ENCODE results near the gene UNC79.

UNC79 gene

GRCh38 chr14:93538413-93538812 is 107.7 kb downstream of the UNC79 start:
- TF ChIP-seq CTCF (IDR thresholded peaks at IDR 0.05; ENCODE audit: borderline replicate concordance, control extremely low read depth, extremely low read depth, insufficient read depth, missing control alignments) = no peak
- DNase-seq (ENCODE audit: low spot score) = no peak
- in situ Hi-C loops (cut with MboI; ENCODE audit: low sequenced_read_pairs, unreplicated experiment) = no loop called here

DNA sequence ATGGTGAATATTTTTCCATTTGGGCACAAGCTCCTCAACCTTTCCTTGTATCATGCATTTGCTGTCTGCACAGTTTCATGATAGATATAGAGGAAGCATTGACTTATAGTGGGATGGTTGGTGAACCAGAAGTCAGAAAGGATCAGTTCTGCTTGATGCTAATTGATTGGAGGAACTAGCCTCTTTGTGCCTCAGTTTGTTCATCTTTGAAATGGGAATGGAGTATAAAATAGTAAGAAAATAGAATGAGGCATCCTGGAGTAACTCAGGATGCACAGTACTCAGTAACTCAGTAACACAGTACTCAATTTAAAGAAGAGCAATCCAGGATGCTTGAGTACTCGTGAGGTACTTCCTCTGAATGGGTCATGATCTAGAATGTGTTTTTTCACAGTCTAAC is 109.5 kb downstream of the UNC79 start:
- TF ChIP-seq CTCF (IDR thresholded peaks at IDR 0.05; ENCODE audit: borderline replicate concordance, control extremely low read depth, extremely low read depth, insufficient read depth, missing control alignments) = no peak
- no peak for DNase-seq (ENCODE audit: low spot score)
- in situ Hi-C loops (cut with MboI; ENCODE audit: low sequenced_read_pairs, unreplicated experiment) = loop anchor here (10.0 kb wide), 1 partner anchor 305 kb away; no protein-coding TSS in a partner anchor

DNA sequence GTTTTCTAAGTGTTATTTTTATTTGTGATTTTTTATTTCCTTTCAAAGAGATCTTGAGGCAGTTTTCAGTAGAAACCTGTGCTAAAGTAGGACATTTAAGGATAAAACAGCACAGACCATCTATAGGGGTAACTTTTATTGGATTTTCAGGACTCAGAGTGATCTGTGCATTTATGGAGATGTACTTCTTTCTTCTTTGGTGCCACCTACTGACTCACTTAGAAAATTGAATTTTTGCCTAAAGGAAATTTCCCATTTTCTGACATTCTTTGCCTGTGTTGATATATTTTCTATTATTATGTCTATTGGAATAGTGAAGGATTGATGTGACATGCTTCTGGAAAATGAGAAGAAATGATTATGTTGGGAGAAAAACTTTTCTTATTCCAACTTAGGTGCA is 113.0 kb downstream of the UNC79 start:
- peak; percentile 29 for TF ChIP-seq CTCF (IDR thresholded peaks at IDR 0.05; ENCODE audit: borderline replicate concordance, control extremely low read depth, extremely low read depth, insufficient read depth, missing control alignments)
- no peak for DNase-seq (ENCODE audit: low spot score)
- in situ Hi-C loops (cut with MboI; ENCODE audit: low sequenced_read_pairs, unreplicated experiment) = loop anchor here (10.0 kb wide), 1 partner anchor 309 kb away; no protein-coding TSS in a partner anchor

DNA sequence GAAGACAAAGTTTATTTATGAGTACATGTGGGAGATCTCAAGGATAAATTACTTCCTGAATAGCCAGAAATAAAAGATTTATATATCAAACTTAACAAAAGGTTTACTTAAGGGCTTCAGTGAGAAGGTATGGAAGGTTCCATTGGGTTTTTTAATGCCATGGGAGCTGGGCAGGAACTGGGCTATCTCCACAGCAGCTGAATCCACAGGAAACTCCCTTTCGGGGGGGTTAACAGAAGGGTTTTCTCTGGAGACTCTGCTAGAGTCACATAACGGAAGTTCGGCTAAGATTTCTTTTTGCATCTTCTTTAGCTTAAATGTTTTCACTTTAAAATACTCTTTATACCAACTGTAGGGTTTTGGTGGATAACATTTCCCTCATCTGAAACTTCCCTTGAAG is 113.5 kb downstream of the UNC79 start:
- no peak for DNase-seq (ENCODE audit: low spot score)
- in situ Hi-C loops (cut with MboI; ENCODE audit: low sequenced_read_pairs, unreplicated experiment) = loop anchor here (10.0 kb wide), 1 partner anchor 309 kb away; no protein-coding TSS in a partner anchor
- no peak for TF ChIP-seq CTCF (IDR thresholded peaks at IDR 0.05; ENCODE audit: borderline replicate concordance, control extremely low read depth, extremely low read depth, insufficient read depth, missing control alignments)

GRCh38 chr14:93546642-93547041 is 115.9 kb downstream of the UNC79 start:
- in situ Hi-C loops (cut with MboI; ENCODE audit: low sequenced_read_pairs, unreplicated experiment) = loop anchor here (10.0 kb wide), 1 partner anchor 312 kb away; no protein-coding TSS in a partner anchor
- no peak for TF ChIP-seq CTCF (IDR thresholded peaks at IDR 0.05; ENCODE audit: borderline replicate concordance, control extremely low read depth, extremely low read depth, insufficient read depth, missing control alignments)
- DNase-seq (ENCODE audit: low spot score) = no peak

GRCh38 chr14:93548102-93548843 is 117.5 kb downstream of the UNC79 start:
- in situ Hi-C loops (cut with MboI; ENCODE audit: low sequenced_read_pairs, unreplicated experiment) = loop anchor here (10.0 kb wide), 1 partner anchor 313 kb away; no protein-coding TSS in a partner anchor
- TF ChIP-seq CTCF (IDR thresholded peaks at IDR 0.05; ENCODE audit: borderline replicate concordance, control extremely low read depth, extremely low read depth, insufficient read depth, missing control alignments) = no peak
- DNase-seq (ENCODE audit: low spot score) = peak; percentile 30
